Right atrium auricular region (tissue), 2 donors: Measurements from ENCODE around the gene LRP2. TPM values are rescaled to one million over a fixed set of nuclear protein-coding genes. Genes with fewer than 3 reads are reported as not detected.

Experiments used
- DNase-seq: peaks from one replicate; pipeline ENCODE4 v3.0.0-alpha.2; 2019; ENCODE audit warnings: low spot score
- H3K27ac ChIP-seq, 2 donors: fragments of 200-600 bp; sonication (generic); 1 replicate in 1 of 2; 2 replicates in 1 of 2; pipeline ENCODE4 v1.5.1; 2016 to 2019
- H3K27me3 ChIP-seq, 2 donors: fragments of 200-600 bp; sonication (generic); one replicate each; pipeline versions ENCODE4 v1.5.1 to v1.6.0; 2017 to 2019
- H3K36me3 ChIP-seq: fragments of 200-600 bp; sonication (generic); one replicate; pipeline ENCODE4 v1.5.1; 2016
- H3K4me1 ChIP-seq, 2 donors: fragments of 200-600 bp; sonication (generic); one replicate each; pipeline versions ENCODE4 v1.5.1 to v1.6.0; 2017 to 2019
- H3K4me3 ChIP-seq, 2 donors: fragments of 200-600 bp; sonication (generic); 1 replicate in 1 of 2; 2 replicates in 1 of 2; pipeline ENCODE4 v1.5.1; 2017 to 2019; ENCODE audit warnings: mild to moderate bottlenecking in 1 of 2, moderate library complexity in 1 of 2
- H3K9me3 ChIP-seq, 2 donors: fragments of 200-600 bp; sonication (generic); one replicate each; pipeline ENCODE4 v1.5.1; 2019
- CTCF ChIP-seq, 2 donors: fragments of 200-600 bp; sonication (generic); IDR thresholded peaks; one replicate each; pipeline ENCODE4 v1.5.1; 2019; ENCODE audit warnings: antibody characterized with exemption in 2 of 2
- total RNA-seq, 2 donors: library from RNA; depleted of rRNA; stranded (reverse); fragments of >200 nt; gene quantifications; one replicate each; pipeline ENCODE4 v1.1.0, GENCODE V29; 2016

LRP2 gene
- total RNA-seq, 2 donors from 2014 or later, result 8.1 to 14.8 TPM

- Histone ChIP-seq H3K27ac (no peak overlapping the region), H3K36me3 (no peaks in the 10 kb centered on the region), H3K9me3 (no peaks in the 10 kb centered on the region), H3K4me3 (no peak overlapping the region), H3K27me3 (no peaks in the 10 kb centered on the region), H3K4me1 (no peaks in the 10 kb centered on the region)
- TF ChIP-seq CTCF (IDR thresholded peaks at IDR 0.05), result no peak
- DNase-seq, result no peak
These were observed 189.4 kb downstream of the LRP2 start for GRCh38 chr2:169172914-169173313.

- H3K27me3 ChIP-seq, result no peaks in the 10 kb centered on the region
- no peak overlapping the region for H3K4me3 ChIP-seq
- DNase-seq, result no peak
- H3K4me1 ChIP-seq, result no peaks in the 10 kb centered on the region
- H3K36me3 ChIP-seq, result no peaks in the 10 kb centered on the region
- TF ChIP-seq CTCF (IDR thresholded peaks at IDR 0.05), result no peak
- H3K9me3 ChIP-seq, result no peaks in the 10 kb centered on the region
- no peak overlapping the region for H3K27ac ChIP-seq
These were observed 190.1 kb downstream of the LRP2 start for GRCh38 chr2:169172151-169172735.

GRCh38 chr2:169165791-169166190 is 196.5 kb downstream of the LRP2 start:
- no peak for TF ChIP-seq CTCF (IDR thresholded peaks at IDR 0.05)
- H3K36me3 ChIP-seq, result no peaks in the 10 kb centered on the region
- no peaks in the 10 kb centered on the region for H3K4me1 ChIP-seq
- no peak overlapping the region for H3K4me3 ChIP-seq
- no peak for DNase-seq
- no peaks in the 10 kb centered on the region for H3K9me3 ChIP-seq
- no peaks in the 10 kb centered on the region for H3K27me3 ChIP-seq
- no peak overlapping the region for H3K27ac ChIP-seq

GRCh38 chr2:169164311-169164710 is 198.0 kb downstream of the LRP2 start:
- no peaks in the 10 kb centered on the region for H3K4me1 ChIP-seq
- H3K4me3 ChIP-seq, result no peak overlapping the region
- TF ChIP-seq CTCF (IDR thresholded peaks at IDR 0.05), result no peak
- H3K27me3 ChIP-seq, result no peaks in the 10 kb centered on the region
- no peak overlapping the region for H3K27ac ChIP-seq
- no peaks in the 10 kb centered on the region for H3K9me3 ChIP-seq
- DNase-seq, result no peak
- H3K36me3 ChIP-seq, result no peaks in the 10 kb centered on the region

GRCh38 chr2:169162613-169163012 is 199.7 kb downstream of the LRP2 start:
- Histone ChIP-seq H3K36me3 (no peaks in the 10 kb centered on the region), H3K27me3 (no peaks in the 10 kb centered on the region), H3K4me3 (no peak overlapping the region), H3K27ac (no peak overlapping the region), H3K9me3 (no peaks in the 10 kb centered on the region), H3K4me1 (no peaks in the 10 kb centered on the region)
- TF ChIP-seq CTCF (IDR thresholded peaks at IDR 0.05), result no peak
- no peak for DNase-seq

- H3K27ac ChIP-seq, result no peak overlapping the region
- H3K9me3 ChIP-seq, result no peaks in the 10 kb centered on the region
- no peak for TF ChIP-seq CTCF (IDR thresholded peaks at IDR 0.05)
- H3K4me1 ChIP-seq, result no peaks in the 10 kb centered on the region
- DNase-seq, result no peak
- H3K4me3 ChIP-seq, result no peak overlapping the region
- no peaks in the 10 kb centered on the region for H3K27me3 ChIP-seq
- H3K36me3 ChIP-seq, result no peaks in the 10 kb centered on the region
These were observed 201.3 kb downstream of the LRP2 start for GRCh38 chr2:169160926-169161481.
